ENCODE results near the gene DTNBP1.

The DTNBP1 gene, protein sequence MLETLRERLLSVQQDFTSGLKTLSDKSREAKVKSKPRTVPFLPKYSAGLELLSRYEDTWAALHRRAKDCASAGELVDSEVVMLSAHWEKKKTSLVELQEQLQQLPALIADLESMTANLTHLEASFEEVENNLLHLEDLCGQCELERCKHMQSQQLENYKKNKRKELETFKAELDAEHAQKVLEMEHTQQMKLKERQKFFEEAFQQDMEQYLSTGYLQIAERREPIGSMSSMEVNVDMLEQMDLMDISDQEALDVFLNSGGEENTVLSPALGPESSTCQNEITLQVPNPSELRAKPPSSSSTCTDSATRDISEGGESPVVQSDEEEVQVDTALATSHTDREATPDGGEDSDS

DNA sequence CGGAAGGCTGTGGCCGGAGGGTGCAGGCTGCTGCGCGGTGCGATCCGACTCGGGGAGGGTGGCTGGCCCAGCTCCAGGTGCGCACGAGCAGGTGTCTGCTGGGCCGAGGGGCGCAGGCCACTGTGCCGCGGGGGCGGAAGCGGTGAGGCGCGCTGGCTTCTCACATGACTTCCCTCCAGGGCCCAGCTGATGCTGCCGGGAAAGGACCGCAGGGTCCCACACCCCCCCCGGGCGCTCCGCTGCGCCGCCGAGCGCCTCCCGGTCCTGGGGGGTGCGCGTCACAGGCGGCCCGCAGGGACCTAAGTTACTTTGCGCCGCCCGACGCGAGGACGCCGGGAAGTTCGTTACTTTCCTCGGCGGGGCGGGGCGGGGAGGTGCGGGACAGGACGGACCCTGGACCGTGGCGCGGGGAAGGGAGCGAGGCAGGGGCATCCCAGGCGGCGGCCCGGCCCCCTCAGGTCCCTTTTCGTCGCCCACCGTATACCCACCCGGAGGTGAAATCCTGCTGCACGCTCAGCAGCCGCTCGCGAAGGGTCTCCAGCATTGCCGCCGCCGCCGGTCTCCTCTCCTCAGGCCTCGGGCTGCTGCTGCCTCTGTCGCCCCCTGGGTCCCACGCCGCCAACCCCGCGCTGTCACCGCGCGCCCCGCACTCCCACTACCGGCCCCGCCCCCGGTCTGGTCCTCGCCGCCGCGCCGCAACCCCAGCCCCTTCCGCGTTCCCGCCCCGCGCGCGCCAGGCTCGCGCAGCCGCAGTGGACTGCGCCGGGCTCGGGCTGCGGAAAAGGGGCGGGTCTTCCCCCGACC is at the start of gene DTNBP1:
Gene DTNBP1 (minus strand): TSS at position 703 of the 804 bp plus-strand sequence. CDS start 159 bp downstream, at position 544.
- DNase-seq, result peak; percentile 91

DNA sequence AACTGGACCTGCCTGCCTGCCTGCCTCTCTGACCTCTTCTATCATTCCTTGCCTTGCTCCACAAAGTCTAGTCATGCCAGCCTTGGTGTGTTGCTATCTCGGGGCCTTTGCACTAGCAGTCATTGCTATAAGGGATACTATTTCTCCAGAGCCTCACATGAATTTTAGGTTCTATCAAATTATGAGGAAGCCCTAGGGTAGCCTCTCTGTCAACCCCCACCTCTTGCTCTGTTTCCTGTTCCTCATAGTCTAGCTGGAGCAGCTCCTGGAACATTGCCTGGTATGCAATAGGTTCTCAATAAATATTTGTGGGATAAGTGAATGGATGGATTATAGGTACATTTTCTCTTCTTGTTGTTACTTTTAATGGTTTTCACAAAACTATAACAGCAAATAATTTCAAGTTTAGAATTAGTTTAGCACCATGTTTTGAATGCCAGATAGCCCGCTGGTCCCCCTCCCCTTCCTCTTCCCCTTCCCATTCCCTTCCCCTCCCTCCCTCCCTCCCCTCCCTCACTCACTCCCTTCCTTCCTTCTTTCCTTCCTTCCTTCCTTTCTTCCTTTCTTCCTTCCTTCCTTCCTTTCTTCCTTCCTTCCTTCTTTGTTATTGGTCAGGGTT is 46.9 kb upstream of the DTNBP1 start:
- DNase-seq, result no peak

DNA sequence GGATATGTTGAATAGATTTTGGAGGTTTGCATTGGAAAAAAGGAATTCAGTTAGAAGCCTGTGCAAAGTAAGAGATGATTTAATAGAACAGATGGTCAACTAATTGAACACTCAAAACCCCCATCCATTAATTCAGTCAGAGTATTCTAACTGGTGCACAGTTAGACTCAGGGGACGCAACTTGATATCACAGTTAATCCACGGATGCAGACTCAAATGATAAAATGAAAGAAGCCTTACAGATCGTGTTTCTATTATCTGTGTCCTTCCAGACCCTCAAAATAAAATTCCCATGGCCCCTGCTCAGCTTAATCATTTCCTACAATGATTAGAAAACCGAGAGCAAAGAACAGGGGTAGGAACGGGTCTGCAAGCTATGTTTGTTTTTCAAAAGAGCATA is 45.4 kb upstream of the DTNBP1 start:
- no peak for DNase-seq

DNA sequence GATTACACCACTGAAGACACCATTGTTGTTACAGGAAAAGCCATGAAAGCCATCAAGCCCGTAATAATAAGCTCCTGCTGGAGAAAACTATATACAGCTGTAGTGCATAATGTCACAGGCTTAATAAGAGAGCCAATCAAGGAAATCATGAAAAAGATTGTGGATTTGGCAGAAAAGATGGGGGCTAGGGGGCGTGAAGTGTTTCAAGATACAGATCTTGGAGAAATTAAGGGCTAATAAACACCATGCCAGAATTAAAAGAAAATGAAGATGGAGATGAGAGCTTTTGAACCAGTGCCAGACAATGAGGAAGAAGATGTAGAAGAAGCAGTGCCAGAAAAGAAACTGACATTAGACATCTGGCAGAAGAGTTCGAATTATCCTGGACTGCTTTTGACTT is 43.2 kb upstream of the DTNBP1 start:
- DNase-seq, result no peak

DNA sequence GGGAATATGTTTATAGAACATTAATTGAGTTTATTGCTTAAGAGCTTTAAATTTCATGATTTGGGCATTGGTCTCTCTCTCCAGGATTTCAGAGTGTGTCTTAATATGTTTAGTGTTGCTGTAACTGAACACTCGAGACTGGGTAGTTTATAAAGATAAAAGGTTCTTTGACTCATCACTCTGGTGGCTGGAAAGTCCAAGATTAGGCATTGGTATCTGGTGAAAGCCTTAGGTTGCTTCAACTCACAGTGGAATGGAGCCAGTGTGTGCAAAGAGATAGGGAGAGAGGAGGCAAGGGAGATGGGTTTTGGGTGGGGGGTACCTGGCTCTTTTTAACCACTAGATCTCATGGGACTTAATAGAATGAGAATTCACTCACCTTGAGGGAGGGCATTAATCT is 35.6 kb upstream of the DTNBP1 start:
- DNase-seq, result no peak

DNA sequence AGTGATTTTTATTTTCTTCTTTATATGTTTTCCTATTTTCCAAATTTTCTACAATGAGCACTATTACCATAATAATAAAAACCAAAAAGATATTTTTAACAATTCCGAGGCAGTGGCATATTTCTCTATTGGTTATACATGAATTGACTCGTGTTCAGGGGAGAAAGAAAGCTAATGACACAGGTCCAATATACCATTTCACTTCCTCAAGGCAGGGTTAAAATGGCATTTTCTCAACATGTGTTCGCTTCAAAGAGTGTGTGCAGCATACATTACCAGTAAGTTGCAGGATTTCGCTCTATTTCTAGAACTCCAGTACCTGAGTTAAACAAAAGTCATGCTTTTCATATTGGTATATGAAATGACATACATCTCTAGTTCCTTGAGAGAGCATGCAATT is 35.1 kb upstream of the DTNBP1 start:
- DNase-seq, result no peak

DNA sequence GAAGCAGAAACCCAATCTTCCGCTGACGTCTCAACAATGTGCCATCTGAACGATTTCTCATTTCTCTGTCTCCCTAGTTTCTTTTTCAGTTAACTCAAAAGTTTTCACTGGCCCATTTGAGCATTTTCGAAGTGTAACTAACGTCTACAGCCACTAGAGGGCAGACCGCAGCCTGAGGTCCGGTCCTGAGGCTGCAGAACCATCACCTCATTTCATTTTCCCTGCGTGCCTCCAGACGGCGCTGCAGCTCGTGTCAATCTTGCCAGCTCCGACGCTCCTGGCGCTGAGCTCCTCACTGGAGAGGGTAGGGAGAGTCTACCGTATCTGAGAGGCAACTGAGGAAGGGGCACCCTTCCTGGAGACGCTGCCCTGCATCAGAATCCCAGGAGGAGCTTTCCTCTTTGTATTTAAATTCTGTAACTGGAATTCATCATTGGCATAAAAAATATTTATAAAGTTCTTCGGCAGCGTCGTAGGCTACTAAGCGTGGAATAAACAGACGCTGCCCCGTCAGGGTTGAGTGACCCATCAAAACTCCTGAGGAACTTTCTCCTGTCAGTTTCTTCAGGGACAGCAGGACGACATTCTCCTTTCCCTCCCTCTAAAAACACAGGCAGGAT is 28.5 kb upstream of the DTNBP1 start:
- peak; percentile 85 for DNase-seq

DNA sequence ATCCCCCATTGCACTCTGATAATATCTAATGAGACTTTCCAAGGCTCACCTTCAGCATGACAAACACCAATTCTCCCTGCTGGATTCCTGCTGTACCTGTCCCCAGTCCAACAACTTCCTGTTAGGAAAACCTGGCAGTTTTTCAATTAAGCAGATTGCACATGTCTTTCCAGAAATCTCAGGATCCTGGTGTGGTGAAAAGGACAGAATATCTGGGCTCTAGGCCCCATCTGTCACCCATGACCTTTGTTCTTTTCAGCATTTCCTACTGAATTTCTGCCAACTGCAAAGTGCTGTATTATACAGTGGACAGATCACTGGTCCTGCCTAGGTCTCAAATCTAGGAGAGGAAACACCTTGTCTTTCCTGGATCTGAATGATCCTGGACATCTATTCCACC is 27.7 kb upstream of the DTNBP1 start:
- no peak for DNase-seq

DNA sequence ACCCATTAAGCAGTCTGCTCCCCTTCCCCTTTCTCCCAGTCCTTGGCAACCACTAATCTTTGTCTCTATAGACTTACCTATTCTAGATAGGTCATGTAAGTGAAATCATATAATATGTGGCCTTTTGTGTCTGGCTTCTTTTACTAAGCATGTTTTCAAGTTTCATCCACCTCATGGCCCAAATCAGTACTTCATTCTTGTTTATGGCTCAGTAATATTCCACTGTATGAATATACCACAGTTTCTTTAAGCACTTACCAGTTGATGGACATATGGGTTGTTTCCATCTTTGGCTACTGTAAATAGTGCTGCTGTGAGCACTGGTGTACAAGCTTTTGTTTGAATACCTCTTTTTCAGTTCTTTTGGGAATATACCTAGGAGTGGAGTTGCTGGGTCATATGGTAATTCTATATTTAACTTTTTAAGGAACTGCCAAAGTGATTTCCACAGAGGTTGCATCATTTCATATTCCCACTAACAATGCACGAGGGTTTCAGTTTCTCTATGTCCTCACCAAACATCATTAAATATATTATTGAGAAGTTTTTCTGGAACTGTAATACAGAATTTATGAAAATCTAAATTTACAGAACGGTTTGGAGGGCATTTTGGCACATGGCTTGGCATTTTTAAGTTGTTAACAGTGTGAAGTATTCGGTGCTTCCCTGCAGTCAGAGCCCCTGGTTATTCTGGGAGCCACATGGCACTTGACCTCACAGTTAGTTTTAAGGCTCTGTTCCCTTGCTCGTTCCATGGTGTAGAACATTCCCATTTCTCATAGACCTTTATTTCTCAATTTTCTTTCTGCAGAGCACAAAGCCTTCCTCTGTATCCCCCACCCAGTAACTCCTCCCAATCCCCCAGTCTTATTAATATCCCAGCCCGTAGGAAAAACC is 27.0 kb upstream of the DTNBP1 start:
- DNase-seq, result no peak

DNA sequence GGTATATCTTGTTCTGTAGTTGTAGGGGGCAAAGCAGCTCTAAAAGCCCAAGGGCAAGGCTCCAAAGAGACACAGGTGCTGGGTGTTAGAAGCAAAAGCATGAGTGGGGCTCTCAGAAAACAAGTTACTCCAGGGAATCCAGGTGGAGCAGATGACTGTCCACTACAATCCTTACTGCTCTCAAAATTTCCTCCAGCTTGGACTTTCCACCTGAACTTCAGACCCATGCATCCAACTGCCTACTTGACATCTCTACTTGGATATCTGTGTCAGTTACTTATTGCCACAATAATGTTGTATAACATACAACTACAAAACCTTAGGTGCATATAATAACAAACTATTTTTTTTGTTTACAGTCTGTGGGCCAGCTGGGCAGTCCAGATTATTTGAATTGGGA is 22.8 kb upstream of the DTNBP1 start:
- no peak for DNase-seq

DNA sequence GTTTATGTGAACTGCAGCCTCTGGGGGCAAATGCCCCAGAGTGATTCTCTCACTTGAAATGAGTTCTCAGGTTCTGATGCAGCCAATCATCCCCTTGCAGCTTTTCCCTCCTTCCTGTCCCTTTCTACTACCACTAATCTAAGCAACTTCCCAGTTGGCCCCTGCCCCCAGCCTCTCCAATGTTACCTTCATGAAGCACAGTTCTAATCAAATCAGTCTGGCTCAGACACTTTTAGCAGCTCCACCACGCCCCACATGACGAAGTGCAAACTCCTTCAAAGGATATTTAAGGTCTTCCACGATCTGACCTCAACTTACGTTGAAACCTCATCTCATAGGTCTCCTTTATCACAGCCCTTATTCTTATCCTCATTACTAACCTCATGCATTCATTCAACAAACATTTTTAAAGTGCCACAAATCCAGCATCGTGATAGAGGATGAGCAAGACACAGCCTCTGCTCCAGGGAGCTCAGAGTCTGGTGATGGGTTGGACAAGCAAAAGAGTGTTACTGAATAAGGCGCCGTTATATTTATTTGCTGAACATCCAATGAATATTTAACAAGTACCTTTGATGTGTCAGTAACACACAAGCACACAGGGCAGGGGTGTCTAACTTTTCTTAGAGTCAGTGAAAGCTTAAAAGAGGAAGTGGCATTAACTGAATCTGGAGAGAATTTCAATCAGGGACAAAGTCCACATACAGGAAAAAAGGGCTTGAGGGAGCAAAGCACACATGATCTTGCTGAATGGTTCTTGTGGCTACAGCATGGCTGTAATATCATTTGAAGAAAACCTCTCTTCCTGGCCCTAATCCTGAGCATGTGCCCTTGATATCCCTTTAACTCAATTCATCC is 20.4 kb upstream of the DTNBP1 start:
- no peak for DNase-seq

DNA sequence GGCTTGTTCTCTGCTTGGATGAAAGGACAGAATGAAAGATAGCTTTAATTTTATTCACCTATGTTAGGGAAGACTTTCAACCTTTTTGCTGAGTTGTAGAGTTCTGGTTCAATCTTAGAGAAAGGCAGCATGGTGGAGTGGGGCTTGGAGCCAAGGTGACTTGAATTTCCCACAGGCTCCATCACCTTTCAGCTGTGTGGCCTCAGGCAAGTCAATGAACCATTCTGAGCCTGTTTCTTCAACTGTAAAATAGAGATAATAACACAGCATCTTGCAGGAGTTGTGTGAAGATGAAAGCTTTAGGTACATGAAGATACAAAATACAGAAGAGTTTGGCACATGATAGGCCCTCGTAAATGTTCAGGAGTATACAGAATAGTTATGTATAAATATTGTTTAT is 19.1 kb upstream of the DTNBP1 start:
- no peak for DNase-seq

DNA sequence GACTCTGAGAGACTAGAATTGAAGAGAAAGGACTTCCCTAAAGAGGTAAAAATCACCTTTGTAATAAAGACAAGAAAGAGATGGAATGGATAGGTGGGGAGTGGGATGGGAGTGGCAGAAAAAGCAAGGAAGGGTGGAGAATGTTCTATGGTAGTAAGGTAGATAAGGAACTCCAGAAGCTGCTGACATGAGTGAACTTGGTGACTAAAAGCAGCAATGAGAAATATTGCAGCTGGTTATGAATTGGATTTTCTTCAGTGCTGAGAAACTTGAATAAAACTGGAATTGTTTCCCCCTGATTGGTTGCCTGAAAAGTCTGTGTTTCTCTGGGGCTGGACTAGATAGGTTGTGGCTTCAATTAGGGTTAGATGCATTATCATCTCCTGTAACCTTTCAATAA is 15.7 kb upstream of the DTNBP1 start:
- DNase-seq, result no peak

DNA sequence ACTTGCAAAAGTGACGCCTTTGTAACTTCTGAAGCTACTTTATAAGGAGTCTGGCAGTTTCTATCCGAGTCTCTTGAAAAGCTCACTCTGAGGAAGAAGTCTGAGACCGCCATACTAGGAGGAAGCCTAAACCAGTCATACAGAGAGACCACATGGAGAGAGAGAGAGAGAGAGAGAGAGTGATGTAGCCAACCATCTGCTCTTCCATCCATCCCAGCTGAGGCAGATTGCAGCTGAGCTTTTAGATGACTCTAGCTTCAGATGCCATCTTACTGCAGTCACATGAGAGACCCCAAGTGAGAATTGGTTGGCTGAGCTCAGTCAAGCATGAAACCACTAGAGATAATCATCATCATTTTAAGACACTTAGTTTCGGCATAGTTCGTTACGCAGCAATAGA is 15.0 kb upstream of the DTNBP1 start:
- DNase-seq, result no peak

DNA sequence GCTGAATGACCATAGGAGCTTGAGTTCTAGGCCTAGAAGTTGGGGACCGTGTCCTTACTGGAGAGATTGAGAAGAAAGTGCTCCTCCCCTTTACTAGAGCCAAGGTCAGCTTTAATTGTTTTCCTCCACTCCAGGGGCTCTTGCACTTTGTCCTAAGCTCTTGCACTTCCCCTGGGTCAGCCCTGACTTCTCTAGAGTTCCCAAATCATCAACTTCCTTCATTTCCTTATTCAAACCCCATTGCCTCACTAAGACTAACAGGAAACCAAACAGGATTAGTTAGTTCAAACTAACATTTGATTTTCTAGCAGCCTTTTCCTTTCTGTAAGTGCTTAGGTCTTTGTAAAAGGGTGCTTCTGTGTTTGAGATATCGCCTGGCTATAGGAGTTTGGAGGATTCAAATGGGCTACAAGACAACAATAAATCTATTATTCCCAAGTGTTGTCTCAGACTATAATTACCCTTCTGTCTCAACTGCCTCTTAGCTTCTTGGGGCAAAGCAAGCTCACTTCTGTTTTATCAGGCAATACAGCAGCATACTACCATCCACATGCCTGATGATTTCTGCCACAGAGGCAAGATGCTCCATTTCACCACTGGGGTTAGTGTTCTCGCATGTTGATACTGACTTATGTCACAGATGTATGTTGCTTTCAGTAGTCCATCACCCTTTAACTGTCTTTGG is 12.8 kb upstream of the DTNBP1 start:
- DNase-seq, result no peak

DNA sequence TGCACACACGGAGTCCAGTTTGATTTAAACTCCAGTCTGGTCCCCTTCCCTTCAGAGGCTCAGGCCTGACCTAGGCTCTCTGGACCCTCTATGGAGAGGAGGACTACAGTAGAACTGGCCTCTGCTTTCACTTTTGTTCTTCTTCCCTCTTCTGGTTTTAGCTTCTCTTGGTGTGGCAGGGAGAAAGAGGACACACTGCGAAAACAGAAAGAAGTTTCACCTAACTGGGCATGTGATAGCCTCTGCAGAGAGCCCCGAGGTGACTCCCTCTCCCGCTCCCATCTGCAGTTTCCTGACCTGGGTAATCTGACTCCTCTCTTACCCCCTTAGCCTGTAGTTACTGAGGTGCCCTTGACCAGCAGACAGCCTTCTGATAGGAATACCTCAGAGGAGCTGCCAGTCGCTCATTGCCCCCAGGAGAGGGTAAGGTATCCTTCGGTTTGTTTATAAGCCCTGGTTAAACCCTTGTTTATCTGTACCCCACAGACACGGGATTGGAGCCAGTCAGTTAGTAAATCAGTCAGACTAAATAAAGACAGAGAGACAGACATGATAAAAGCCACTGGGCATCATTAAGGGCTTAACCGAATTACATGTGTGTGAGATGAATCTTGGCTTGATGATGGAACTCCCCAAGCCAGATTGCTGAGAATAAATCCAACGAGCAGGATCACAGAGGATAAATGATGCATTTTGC is 12.0 kb upstream of the DTNBP1 start:
- no peak for DNase-seq

DNA sequence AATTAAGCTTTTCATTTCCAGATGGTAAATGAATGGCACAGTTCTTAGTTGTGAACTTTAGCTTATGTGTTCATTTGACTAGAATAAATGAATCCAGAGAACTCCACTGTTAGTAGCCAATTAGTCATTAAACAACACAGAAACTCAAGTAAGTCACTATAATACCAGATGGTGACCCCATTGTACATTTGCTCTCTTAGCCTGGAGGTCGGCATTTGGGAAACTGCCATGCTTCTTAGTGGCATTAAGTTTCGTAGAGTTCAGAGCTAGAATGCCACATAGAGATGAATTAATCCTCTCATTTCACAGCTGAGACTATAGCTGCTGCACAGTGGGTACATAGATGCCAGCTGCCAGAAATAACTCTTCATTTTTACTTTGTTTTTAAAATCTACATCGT is 10.8 kb upstream of the DTNBP1 start:
- DNase-seq, result no peak

DNA sequence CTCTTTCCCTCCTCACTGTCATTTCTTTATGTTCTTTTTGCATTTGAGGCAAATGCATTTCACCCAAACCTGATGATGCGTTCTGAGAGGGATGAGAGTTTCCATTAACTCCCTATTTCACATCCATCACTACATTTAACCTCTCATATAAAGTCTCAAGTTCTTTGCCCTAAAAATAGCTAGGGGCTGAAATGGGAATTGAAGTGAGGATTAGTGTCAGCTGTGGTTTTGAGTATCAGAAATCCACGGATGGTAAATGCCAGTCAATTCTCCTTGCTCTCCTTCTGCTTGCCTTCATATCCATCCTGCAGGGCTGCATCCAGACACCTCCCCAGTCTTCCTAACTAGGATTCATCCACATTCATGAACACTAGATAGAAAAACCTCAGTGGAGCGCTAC is 10.0 kb upstream of the DTNBP1 start:
- no peak for DNase-seq

DNA sequence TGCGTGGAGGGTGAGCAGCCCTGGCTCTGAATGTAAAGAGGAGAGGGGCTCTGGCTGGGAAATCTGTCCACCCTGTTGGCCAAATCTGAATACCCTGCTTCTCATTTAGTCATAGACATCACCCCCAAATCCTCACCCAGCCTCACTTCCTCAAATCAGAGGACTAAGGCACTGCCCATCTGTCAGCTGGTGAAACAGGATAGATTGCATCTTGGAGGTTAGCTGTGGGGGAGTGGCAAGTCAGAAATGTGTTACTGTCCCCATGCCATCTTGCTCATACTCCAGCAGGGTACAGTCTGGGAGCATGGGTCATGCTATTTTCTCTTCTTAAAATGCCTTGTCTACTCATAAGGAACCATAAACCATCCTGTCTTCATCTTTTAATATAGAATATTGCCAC is 9.5 kb upstream of the DTNBP1 start:
- no peak for DNase-seq

DNA sequence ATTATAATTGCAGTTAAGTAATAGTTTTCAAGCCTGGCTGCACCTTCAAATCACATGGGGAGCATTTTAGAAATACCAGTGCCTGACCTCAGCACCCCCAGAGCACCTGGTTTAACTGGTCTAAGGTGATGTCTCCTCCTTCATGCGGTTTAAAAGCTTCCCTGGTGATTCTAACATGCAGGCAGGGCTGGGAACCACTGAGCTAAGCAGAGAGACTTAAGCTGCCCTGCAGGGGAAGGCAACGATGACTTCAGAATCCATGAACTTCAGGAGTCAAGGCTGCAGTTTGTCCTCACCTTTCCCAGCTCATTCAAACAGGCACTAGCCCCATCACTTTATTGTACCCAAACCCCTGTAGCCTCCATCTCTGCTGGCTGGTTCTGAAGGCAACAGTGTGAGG is 6.1 kb upstream of the DTNBP1 start:
- DNase-seq, result no peak
